ENCODE data around the gene RAP1GAP2.
"Not testable (repeated sequence)": the region's sequence is repeated elsewhere in the genome, so short reads cannot be mapped to it uniquely, and the experiment has no call there.

RAP1GAP2 gene

GRCh38 chr17:3019761-3020160 lies 223.5 kb downstream of the RAP1GAP2 start:
- DNase-seq (ENCODE audit: low read depth in 1 of 2, low spot score in 1 of 2), result no peak

- no peak for DNase-seq (ENCODE audit: low read depth in 1 of 2, low spot score in 1 of 2)
Measured at GRCh38 chr17:3020381-3020780, 224.1 kb downstream of the RAP1GAP2 start.

GRCh38 chr17:3022197-3022596 lies 226.0 kb downstream of the RAP1GAP2 start:
- DNase-seq (ENCODE audit: low read depth in 1 of 2, low spot score in 1 of 2), result no peak

- DNase-seq (ENCODE audit: low read depth in 1 of 2, low spot score in 1 of 2), result no peak
Measured at GRCh38 chr17:3024346-3024745, 228.1 kb downstream of the RAP1GAP2 start.

GRCh38 chr17:3025421-3026124 lies 229.3 kb downstream of the RAP1GAP2 start:
- DNase-seq (ENCODE audit: low read depth in 1 of 2, low spot score in 1 of 2), result no peak

- DNase-seq (ENCODE audit: low read depth in 1 of 2, low spot score in 1 of 2), result no peak
Measured at GRCh38 chr17:3026125-3026855, 230.1 kb downstream of the RAP1GAP2 start.

GRCh38 chr17:3026856-3027751 lies 230.9 kb downstream of the RAP1GAP2 start:
- no peak for DNase-seq (ENCODE audit: low read depth in 1 of 2, low spot score in 1 of 2)

- no peak for DNase-seq (ENCODE audit: low read depth in 1 of 2, low spot score in 1 of 2)
Measured at GRCh38 chr17:3027786-3028532, 231.7 kb downstream of the RAP1GAP2 start.

GRCh38 chr17:3029213-3029913 lies 233.1 kb downstream of the RAP1GAP2 start:
- no peak for DNase-seq (ENCODE audit: low read depth in 1 of 2, low spot score in 1 of 2)

GRCh38 chr17:3030096-3030495 lies 233.9 kb downstream of the RAP1GAP2 start:
- no peak for DNase-seq (ENCODE audit: low read depth in 1 of 2, low spot score in 1 of 2)

- not testable (repeated sequence) for DNase-seq (ENCODE audit: low read depth in 1 of 2, low spot score in 1 of 2)
Measured at GRCh38 chr17:3030852-3031470, 234.7 kb downstream of the RAP1GAP2 start.

GRCh38 chr17:3032258-3033247 lies 236.3 kb downstream of the RAP1GAP2 start:
- no peak for DNase-seq (ENCODE audit: low read depth in 1 of 2, low spot score in 1 of 2)

GRCh38 chr17:3033248-3033640 lies 237.0 kb downstream of the RAP1GAP2 start:
- DNase-seq (ENCODE audit: low read depth in 1 of 2, low spot score in 1 of 2), result no peak

- no peak for DNase-seq (ENCODE audit: low read depth in 1 of 2, low spot score in 1 of 2)
Measured at GRCh38 chr17:3033741-3034577, 237.7 kb downstream of the RAP1GAP2 start.

- no peak for DNase-seq (ENCODE audit: low read depth in 1 of 2, low spot score in 1 of 2)
Measured at GRCh38 chr17:3034578-3034920, 238.3 kb downstream of the RAP1GAP2 start.

GRCh38 chr17:3035256-3035967 lies 239.2 kb downstream of the RAP1GAP2 start:
- no peak for DNase-seq (ENCODE audit: low read depth in 1 of 2, low spot score in 1 of 2)

GRCh38 chr17:3035968-3036280 lies 239.7 kb downstream of the RAP1GAP2 start:
- no peak for DNase-seq (ENCODE audit: low read depth in 1 of 2, low spot score in 1 of 2)
